GDM1 (cell line): Measurements from ENCODE around the gene ACTR1A.
"Not testable (repeated sequence)": the region's sequence is repeated elsewhere in the genome, so short reads cannot be mapped to it uniquely, and the experiment has no call there.

Experiments
- DNase-seq: peaks from one replicate; lab custom pipeline; 2025; lab: John Stamatoyannopoulos, UW

Gene ACTR1A

GRCh38 chr10:102502337-102503151, at the start of gene ACTR1A:
ACTR1A (minus strand) TSS chr10:102502712; CDS start chr10:102502647, 65 bp downstream.
- peak; percentile 98 for DNase-seq

DNA sequence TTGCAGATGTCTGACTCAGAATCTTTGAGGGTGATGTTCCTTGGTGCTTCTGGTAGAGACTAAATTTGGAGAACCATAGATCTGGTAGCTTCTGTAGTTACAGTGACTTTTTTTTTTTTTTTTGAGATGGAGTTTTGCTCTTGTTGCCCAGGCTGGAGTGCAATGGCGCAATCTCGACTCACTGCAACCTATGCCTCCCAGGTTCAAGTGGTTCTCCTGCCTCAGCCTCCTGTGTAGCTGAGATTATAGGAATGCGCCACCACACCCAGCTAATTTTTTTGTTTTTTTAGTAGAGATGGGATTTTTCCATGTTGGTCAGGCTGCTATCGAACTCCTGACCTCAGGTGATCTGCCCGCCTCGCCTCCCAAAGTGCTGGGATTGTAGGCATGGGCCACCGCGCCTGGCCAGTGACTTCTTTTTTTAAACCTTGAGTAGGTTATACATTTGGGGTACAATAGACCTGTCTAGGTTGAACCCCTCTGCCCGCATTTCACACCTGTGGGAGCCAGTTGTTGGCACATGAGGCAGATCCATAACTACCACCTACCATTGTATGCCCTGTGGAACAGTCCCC, 48.2 kb upstream of the ACTR1A start:
- DNase-seq, result no peak

GRCh38 chr10:102549549-102549948, 47.0 kb upstream of the ACTR1A start:
- DNase-seq, result no peak

DNA sequence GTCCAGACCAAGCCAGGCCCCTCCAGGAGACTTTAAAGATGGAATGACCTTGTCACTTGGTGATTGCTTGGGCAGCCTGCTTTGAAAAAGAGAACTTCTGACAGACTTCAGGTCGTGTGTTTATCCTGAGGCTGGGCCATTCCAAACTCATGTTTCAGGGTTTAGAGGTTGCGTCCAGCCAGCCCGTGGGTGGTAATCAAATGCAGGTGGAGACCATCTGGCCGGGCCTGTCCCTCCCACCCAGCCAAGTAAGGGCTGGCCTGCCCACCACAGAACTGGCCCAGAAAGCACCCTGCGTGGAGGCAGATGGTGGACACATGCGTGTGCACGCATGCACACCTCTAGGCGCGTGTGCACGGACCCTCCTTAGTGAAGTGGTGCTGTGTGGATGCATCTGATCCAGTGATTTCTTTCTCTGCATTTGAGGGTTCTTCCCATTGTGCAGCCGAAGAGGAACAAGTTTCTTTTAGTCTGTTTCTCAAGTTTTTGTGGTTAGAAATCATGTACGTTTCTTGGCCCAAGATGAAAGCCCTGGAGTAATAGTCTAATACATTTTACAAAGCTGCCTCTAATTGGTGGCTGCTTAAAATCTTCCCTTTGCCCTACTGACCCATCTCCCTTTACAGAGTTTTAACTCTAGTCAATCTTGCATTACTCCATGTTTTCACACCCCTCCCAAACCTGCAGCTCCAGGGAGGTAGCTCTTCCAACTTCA, 44.3 kb upstream of the ACTR1A start:
- DNase-seq, result no peak

GRCh38 chr10:102545997-102546396, 43.5 kb upstream of the ACTR1A start:
- no peak for DNase-seq

GRCh38 chr10:102545265-102545871, 42.9 kb upstream of the ACTR1A start:
- no peak for DNase-seq

DNA sequence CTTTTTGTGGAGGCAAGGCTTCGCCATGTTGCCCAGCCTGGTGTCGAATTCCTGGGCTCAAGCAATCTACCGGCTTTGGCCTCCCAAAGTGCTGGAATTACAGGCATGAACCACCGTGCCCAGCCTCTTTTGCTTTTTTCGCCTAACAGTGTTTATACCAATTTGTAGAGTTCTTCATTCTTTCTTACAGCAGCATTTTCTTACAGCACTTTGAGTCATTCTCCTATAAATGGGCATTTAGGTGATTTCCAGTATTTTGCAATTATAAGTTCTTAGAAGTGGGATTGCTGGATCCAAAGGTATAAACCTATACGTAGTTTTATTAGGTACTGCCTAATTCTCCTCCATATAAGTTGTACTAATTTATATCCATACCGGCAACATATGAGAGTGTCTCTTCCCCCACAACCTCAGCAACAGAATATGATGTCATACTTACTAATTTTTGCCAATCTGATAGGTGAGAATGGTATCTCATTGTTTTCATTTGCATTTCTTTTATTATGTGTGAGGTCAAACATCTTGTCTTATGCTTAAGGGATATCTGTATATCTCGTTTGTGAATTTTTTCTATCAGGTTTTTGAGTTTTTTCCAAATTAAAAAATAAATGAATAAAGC, 40.4 kb upstream of the ACTR1A start:
- no peak for DNase-seq

DNA sequence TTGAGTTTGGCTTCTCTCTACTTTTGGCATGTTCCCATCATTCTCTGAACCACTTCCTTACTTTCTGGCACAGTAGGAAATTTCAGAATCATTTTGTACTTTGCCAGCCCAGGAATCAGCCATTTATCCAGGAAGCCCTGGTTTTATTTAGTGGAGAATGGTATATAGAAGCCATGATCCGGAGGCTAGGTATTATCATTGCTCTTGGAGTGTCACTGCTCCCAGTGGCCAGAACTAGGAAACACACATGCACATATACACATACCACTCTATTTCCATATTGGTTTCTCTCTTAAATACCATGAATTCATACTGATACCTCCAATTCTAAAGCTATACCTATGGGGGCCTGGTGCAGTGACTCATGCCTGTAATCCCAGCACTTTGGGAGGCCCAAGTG, 37.5 kb upstream of the ACTR1A start:
- no peak for DNase-seq

GRCh38 chr10:102538811-102539210, 36.3 kb upstream of the ACTR1A start:
- no peak for DNase-seq

GRCh38 chr10:102537948-102538347, 35.4 kb upstream of the ACTR1A start:
- no peak for DNase-seq

DNA sequence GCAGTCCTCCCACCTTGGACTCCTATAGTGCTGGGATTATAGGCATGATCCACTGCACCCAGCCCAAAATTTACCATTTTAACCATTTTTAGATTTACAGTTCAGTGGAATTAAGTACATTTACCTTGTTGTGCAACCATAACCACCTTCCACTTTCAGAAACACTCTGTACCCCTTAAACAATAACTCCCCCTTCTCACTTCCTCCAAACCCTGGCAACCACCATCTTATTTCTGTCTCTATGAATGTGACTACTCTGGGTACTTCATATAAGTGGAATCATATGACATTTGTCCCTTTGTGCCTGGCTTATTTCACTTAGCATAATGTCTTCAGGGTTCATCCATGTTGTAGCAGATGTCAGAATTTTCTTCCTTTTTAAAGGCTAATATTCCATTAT, 34.9 kb upstream of the ACTR1A start:
- DNase-seq, result no peak

- no peak for DNase-seq
Measured at GRCh38 chr10:102535481-102536147, 33.1 kb upstream of the ACTR1A start.

DNA sequence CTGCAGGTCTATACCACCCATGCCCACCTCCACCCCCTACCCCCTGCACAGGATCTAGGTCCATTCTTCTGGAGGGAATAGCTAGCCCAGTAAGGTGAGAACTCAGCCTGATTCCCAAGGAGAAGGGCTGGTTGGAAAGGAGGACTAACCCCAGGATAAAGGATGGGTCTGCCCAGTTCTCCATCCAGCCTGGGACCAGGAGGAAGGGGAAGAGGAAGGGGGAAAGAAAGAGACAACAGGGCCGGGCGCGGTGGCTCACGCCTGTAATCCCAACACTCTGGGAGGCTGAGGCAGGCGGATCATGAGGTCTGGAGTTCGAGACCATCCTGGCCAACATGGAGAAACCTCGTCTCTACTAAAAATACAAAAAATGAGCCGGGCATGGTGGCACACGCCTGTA, 32.5 kb upstream of the ACTR1A start:
- DNase-seq, result not testable (repeated sequence)

DNA sequence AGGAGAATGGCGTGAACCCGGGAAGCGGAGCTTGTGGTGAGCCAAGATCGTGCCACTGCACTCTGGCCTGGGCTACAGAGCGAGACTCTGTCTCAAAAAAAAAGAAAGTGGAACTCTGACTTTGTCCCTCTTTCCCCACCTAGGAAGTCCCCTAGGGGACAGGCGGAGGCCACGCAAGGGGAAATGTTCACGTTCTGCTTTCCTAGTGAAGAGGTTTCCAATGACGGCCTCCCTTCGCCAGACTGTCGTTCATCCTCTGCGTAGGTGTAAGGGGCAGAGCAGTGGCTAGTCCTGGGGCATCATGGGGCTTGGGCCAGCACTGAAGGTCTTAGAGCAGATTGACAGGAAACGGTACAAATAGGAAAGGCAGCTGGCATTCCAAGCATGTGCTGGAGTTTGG, 31.8 kb upstream of the ACTR1A start:
- no peak for DNase-seq

DNA sequence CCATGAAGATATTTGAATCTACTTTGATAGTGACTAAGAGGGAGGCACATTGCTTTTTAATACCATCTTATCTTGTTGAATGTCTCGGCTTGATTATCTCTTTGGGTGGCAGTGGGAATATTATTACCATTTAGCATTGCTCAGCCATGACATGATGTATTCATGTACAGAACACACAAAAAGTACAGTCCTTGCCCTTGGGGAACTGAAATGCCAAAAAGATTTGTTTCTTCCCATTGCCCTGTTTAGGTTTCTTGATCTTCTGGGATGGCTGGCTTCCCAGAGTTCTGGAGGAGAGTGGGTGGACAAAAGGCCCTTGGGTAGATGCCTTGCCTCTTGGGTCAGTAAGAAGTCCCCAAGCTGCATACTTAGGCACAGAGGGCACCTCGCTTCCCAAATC, 25.0 kb upstream of the ACTR1A start:
- DNase-seq, result no peak

- no peak for DNase-seq
Measured at GRCh38 chr10:102524746-102525145, 22.2 kb upstream of the ACTR1A start.

DNA sequence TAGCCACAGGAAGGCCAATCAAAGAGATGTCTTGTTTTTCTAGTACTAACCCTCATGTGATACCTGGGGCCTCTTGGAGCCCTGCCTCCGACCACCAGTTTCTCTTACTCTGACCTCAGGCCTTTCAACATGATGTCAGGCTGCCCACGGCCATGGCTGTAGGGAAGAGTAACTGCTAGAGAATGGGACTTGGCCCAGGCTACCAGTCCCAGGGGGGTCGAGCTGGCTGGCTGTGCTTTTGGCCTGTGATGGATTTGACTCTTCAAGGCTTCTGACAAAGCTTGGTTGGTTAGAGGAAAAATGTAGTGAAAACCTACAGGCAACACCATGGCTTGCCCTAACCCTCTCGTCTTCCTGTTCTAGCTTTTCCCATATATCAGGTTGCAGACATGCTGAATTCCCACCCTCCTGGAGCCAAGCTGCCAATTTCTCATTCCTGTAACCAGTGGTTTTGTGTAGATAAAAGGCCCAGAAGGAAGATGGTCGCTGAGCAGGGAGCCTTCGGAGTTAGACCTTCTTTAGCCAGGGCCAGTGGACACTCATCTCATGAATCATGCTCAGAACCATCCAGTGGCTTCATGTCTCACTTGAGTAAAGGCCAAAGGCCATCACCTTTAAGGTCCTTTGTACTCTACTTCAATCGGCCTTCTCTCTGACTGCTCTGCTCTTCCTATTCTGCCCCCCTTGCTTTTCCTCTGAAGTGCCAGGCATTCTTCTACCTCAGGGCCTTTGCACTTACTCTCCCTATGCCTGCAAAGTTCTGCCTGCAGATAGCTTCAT, 20.9 kb upstream of the ACTR1A start:
- no peak for DNase-seq

GRCh38 chr10:102522874-102523249, 20.4 kb upstream of the ACTR1A start:
- DNase-seq, result no peak

GRCh38 chr10:102519246-102519825, 16.8 kb upstream of the ACTR1A start:
- no peak for DNase-seq

DNA sequence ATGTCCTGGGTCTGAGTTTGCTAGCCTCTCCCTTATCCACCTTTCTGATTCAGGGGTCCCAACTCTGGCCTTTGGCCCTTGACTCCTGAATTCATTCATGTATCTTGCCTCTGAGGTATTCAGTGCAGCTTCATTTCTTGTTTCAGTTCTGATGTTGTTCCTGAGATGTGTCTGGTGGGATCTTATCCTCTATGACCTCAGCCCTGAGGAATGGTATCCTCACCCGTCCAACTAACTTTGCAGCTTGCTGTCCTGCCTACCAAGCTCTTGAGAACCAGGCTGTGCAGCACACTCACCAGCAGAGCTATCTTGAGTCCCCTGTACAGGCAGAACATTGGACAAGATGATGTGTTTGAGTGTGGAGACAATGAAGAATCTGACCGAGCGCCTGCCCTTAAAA, 15.0 kb upstream of the ACTR1A start:
- no peak for DNase-seq

DNA sequence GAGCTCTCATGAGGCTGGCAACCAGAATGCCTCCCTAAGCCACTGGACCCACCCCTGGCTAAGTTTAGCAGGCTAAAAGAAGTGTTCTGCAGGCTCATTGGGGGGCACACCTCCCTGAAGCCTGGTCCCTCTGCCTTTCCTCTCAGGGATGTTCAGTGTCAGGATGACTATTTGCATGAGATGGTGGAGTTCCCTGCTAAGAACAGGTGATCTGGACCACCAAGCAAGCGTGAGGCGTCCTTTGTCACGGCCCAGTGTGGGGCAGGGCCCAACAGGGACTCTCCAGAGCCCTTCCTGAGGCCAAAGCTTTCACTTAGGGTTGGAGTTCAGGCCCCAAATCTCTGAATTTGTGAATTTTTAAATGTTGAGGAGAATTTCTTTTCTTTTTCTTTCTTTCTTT, 13.2 kb upstream of the ACTR1A start:
- no peak for DNase-seq
